Breast epithelium (tissue), 4 donors: ENCODE measurements around the gene CDHR2. TPM values are rescaled to one million over a fixed set of nuclear protein-coding genes. Genes with fewer than 3 reads are reported as not detected.

Experiments used
- DNase-seq, 2 donors: peaks; one replicate each; pipeline ENCODE4 v3.0.0-alpha.2; 2019; ENCODE audit warnings: low spot score in 2 of 2
- H3K27ac ChIP-seq, 2 donors: fragments of 200-600 bp; sonication (generic) in 1 of 2; one replicate each; pipeline ENCODE4 v1.5.1; 2016 to 2019; ENCODE audit warnings: mild to moderate bottlenecking in 1 of 2
- H3K27me3 ChIP-seq, 2 donors: fragments of 200-600 bp; sonication (generic) in 1 of 2; one replicate each; pipeline versions ENCODE4 v1.5.1 to v1.6.0; 2017 to 2019; ENCODE audit warnings: control low read depth in 1 of 2, mild to moderate bottlenecking in 1 of 2
- H3K36me3 ChIP-seq: fragments of 200-600 bp; one replicate; pipeline ENCODE4 v1.5.1; 2019
- H3K4me1 ChIP-seq, 2 donors: fragments of 200-600 bp; sonication (generic); one replicate each; pipeline ENCODE4 v1.5.1; 2016 to 2019; ENCODE audit warnings: control low read depth in 1 of 2
- H3K4me3 ChIP-seq, 3 donors: fragments of 200-600 bp; sonication (generic); 1 replicate in 2 of 3; 2 replicates in 1 of 3; pipeline ENCODE4 v1.5.1; 2016 to 2019; ENCODE audit warnings: mild to moderate bottlenecking in 3 of 3, moderate library complexity in 2 of 3
- H3K9me3 ChIP-seq, 2 donors: fragments of 200-600 bp; sonication (generic) in 1 of 2; one replicate each; pipeline ENCODE4 v1.5.1; 2016 to 2019; ENCODE audit warnings: control low read depth in 1 of 2
- CTCF ChIP-seq, 3 donors: fragments of 450-650 bp; IDR thresholded peaks; one replicate each; pipeline ENCODE4 v1.5.1; 2016 to 2017; ENCODE audit warnings: antibody characterized with exemption in 3 of 3, mild to moderate bottlenecking in 3 of 3, moderate library complexity in 3 of 3
- POLR2A ChIP-seq: fragments of 450-650 bp; IDR thresholded peaks from one replicate; pipeline ENCODE4 v1.6.1; 2016; ENCODE audit warnings: antibody characterized with exemption, mild to moderate bottlenecking, moderate library complexity
- POLR2AphosphoS5 ChIP-seq, 3 donors: sonication (generic); formaldehyde crosslinking; IDR thresholded peaks; one replicate each; pipeline ENCODE4 v1.6.1; 2017; ENCODE audit warnings: antibody characterized with exemption in 3 of 3
- intact Hi-C: fragments of 100-400 bp; cut with DNase I; formaldehyde crosslinking; loops from one replicate; pipeline ENCODE4 v1.15.1; 2023; ENCODE audit warnings: low total_unique reads
- total RNA-seq, 3 donors: library from RNA; depleted of rRNA; stranded (reverse); fragments of >200 nt; gene quantifications; one replicate each; pipeline ENCODE4 v1.1.0, GENCODE V29; 2016

CDHR2 gene
- 1 to 10 TPM in 1 of 3 donors, not detected in 2; 2.3 TPM for total RNA-seq

- TF ChIP-seq CTCF (IDR thresholded peaks at IDR 0.05) = no peak
- no peak for TF ChIP-seq POLR2AphosphoS5 (IDR thresholded peaks at IDR 0.05)
- no peak for TF ChIP-seq POLR2A
- Histone ChIP-seq H3K27me3 (peaks cover 0 to 9% of the 10 kb centered on the region in 2 donors), H3K4me3 (no peak within 1 kb of the TSS), H3K9me3 (no peaks in the 10 kb centered on the region), H3K4me1 (no peaks in the 10 kb centered on the region), H3K36me3 (no peaks in the 10 kb centered on the region), H3K27ac (no peak within 1 kb of the TSS)
- DNase-seq = no peak
- intact Hi-C loops = no loop called here
These were observed at the start of gene CDHR2 for GRCh38 chr5:176548967-176549444. Gene CDHR2 (plus strand): TSS chr5:176549342. CDS start chr5:176565353, 16,011 bp downstream.

GRCh38 chr5:176500511-176500910 is 48.6 kb upstream of the CDHR2 start:
- Histone ChIP-seq H3K27ac (no peak overlapping the region), H3K4me1 (no peaks in the 10 kb centered on the region), H3K36me3 (peaks cover 11% of the 10 kb centered on the region), H3K9me3 (no peaks in the 10 kb centered on the region), H3K27me3 (no peaks in the 10 kb centered on the region), H3K4me3 (no peak overlapping the region)
- intact Hi-C loops = no loop called here
- DNase-seq = no peak
- TF ChIP-seq POLR2AphosphoS5 (IDR thresholded peaks at IDR 0.05) (no peak), POLR2A (no peak)

- H3K27ac ChIP-seq = no peak overlapping the region
- no peaks in the 10 kb centered on the region for H3K4me1 ChIP-seq
- no peaks in the 10 kb centered on the region for H3K9me3 ChIP-seq
- TF ChIP-seq POLR2AphosphoS5 (IDR thresholded peaks at IDR 0.05) = no peak
- no peak for TF ChIP-seq POLR2A
- no peak for TF ChIP-seq CTCF (IDR thresholded peaks at IDR 0.05)
- DNase-seq = no peak
- no peak overlapping the region for H3K4me3 ChIP-seq
- no peaks in the 10 kb centered on the region for H3K27me3 ChIP-seq
- intact Hi-C loops = no loop called here
- peaks cover 8% of the 10 kb centered on the region for H3K36me3 ChIP-seq
These were observed 47.8 kb upstream of the CDHR2 start for GRCh38 chr5:176501333-176501732.

GRCh38 chr5:176503496-176503895 is 45.6 kb upstream of the CDHR2 start:
- Histone ChIP-seq H3K27me3 (no peaks in the 10 kb centered on the region), H3K9me3 (no peaks in the 10 kb centered on the region), H3K4me1 (no peaks in the 10 kb centered on the region), H3K4me3 (no peak overlapping the region), H3K36me3 (peaks cover 4% of the 10 kb centered on the region), H3K27ac (no peak overlapping the region)
- intact Hi-C loops = no loop called here
- TF ChIP-seq POLR2A = no peak
- TF ChIP-seq POLR2AphosphoS5 (IDR thresholded peaks at IDR 0.05) = no peak
- TF ChIP-seq CTCF (IDR thresholded peaks at IDR 0.05) = no peak
- no peak for DNase-seq

- no peak for TF ChIP-seq POLR2A
- TF ChIP-seq POLR2AphosphoS5 (IDR thresholded peaks at IDR 0.05) = no peak
- no peak for TF ChIP-seq CTCF (IDR thresholded peaks at IDR 0.05)
- no peak for DNase-seq
- Histone ChIP-seq H3K4me3 (no peak overlapping the region), H3K4me1 (no peaks in the 10 kb centered on the region), H3K36me3 (no peaks in the 10 kb centered on the region), H3K9me3 (no peaks in the 10 kb centered on the region), H3K27me3 (no peaks in the 10 kb centered on the region), H3K27ac (no peak overlapping the region)
- intact Hi-C loops = no loop called here
These were observed 41.2 kb upstream of the CDHR2 start for GRCh38 chr5:176507911-176508310.

GRCh38 chr5:176508603-176509002 is 40.5 kb upstream of the CDHR2 start:
- intact Hi-C loops = no loop called here
- TF ChIP-seq POLR2AphosphoS5 (IDR thresholded peaks at IDR 0.05) (no peak), POLR2A (no peak), CTCF (IDR thresholded peaks at IDR 0.05) (no peak)
- H3K27me3 ChIP-seq = no peaks in the 10 kb centered on the region
- no peak overlapping the region for H3K4me3 ChIP-seq
- no peaks in the 10 kb centered on the region for H3K36me3 ChIP-seq
- H3K4me1 ChIP-seq = no peaks in the 10 kb centered on the region
- H3K27ac ChIP-seq = no peak overlapping the region
- no peaks in the 10 kb centered on the region for H3K9me3 ChIP-seq
- DNase-seq = no peak
